ENCODE results near the gene RELL1.

The RELL1 gene, protein sequence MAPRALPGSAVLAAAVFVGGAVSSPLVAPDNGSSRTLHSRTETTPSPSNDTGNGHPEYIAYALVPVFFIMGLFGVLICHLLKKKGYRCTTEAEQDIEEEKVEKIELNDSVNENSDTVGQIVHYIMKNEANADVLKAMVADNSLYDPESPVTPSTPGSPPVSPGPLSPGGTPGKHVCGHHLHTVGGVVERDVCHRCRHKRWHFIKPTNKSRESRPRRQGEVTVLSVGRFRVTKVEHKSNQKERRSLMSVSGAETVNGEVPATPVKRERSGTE

DNA sequence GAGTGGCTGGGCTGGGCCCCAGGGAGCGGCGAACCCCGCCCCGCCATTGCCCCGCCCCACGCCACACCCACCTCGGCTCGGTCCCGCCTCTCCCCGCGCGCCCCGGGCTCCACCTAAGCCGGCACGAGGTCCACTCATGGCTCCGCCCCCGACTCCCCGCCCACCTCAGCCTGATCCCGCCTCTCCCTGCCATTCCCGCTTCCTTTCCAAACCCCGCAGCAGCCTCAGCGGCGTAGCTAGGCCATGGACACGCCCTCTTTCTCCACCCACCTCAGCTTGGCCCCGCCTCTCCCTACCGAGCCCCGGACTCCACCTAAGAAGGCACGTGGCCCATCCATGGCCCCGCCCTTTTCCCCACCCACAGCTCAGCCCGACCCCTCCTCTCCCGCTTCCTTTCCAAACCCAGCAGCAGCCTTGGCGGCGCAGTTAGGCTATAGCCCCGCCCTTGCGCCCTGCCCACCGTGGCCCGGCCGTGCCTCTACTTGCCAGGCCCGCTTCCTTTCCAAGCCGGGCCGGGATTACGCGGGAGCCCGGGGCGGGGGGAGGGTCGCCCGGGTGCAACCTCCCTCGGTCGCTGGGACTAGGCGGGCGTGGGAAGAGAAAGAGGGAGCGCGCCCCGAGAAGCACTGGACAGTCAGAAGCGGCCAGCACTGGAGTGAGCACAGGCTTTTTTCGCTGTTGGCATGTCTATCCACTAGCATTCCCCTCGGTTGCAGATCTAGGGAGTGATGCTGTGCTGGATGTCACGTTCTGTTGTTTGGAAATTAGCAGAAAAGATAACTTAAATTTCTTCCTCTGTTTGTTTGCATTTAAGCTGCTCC is at the start of gene RELL1:
Gene RELL1, minus strand, starts transcription at position 4 of the 821 bp plus-strand sequence. CDS start 89 bp downstream, outside the sequence.
- peak; percentile 100 for DNase-seq

DNA sequence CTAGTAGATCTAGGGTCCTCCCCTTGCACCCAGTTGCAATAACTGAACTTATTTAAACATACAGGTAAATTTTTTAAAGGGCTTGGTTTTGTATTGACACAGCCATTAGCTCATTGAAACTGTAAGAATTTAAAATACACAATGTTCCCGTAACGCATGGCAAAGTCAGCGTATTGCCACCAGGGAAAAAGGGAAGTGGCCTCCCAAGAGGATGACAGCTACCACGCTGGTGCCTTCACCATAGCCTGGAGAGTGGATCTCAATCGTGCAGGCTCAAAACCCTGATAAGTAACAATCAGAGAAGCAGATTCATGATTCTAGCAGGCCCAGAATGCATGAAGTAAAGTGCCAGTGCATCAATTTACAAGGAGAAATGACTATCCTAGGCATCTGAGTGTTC is 49.4 kb upstream of the RELL1 start:
- DNase-seq, result no peak

DNA sequence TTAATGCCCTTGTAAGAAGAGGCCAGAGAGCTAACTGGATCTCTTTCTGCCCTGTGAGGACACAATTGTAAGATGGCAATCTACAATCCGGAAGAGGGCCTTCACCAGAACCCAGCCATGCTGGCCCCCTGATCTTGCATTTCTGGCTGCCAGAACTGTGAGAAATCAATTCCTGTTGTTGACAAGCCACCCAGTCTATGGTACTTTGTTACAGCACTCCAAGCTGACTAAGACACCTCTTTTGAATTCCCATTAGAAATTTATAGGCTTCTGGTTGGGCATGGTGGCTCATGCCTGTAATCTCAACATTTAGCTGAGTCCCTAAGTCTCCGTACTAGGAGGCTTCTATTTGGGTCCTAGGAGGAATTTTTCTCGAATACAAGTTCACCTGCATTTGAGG is 48.8 kb upstream of the RELL1 start:
- DNase-seq, result no peak

DNA sequence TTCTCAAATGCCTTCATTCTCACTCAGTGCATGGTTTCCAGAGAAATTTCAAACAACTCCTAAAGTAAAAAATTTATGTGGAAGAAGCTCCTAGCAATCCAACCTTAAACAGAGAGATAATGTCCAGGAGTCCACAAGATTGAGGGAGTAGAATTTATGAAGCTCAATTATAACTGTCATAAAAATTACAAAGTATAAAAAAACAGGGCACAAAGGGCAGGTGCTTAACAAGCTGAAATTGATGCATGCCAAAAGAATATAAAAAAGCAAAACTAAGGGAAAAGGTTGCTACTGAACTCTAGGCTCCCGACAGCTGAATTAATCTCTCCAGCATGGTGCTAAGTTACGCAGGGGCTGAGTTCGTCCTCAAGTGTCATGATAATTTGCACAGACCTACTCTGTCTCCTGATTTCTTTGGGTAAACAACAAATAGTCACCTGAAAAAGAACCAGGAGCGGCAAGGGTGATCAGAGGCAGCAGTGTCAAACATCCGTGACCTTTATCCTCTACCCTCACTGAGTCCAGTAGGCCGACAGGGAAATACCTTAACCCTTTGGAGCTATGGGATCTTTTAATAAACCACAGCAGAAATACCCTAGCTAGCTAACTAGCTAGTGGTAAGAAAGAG is 47.2 kb upstream of the RELL1 start:
- DNase-seq, result no peak

DNA sequence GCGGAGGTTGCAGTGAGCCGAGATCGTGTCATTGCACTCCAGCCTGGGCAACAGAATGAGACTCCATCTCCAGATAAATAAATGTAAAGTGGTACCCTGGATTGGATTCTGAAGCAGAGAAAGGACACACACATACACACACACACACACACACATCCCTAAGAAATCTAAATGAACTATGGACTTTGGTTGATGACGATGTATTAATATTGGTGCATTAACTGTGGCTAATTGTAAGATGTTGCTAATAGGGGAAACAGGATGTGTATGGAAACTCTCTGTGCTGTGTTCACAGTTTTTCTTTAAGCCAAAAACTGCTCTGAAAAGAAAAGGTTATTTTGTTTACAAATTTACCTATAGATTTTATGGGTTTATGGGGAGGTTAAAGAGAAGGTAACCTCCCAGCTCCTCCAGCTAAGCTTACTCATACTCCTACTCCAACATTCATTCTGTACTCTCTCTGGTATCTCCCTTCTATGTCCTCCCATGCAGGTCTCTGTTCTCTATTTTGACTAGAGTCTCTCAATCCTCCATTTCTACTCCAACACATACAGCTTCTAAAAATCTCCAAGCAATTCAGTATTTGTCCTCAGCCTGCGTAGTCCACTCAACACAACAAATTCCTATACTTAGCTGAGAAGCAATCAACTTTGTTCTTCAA is 46.5 kb upstream of the RELL1 start:
- no peak for DNase-seq

DNA sequence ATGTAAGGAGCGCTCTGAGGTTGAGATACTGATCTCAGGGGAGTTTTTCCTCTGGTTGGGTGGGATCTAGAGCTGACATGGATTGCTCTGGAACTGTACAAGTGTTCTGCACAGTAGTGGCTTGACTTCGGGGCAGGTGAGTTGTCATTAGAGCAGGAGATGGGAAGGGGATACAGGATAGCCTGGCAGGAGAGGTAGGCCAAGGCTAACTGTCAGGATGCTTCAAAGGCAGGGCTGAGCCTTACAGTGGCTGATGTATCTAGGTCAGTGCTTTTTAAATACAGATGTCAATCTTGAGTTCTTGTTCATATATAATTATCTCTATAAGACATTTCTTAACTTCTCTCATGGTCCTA is 43.5 kb upstream of the RELL1 start:
- no peak for DNase-seq

DNA sequence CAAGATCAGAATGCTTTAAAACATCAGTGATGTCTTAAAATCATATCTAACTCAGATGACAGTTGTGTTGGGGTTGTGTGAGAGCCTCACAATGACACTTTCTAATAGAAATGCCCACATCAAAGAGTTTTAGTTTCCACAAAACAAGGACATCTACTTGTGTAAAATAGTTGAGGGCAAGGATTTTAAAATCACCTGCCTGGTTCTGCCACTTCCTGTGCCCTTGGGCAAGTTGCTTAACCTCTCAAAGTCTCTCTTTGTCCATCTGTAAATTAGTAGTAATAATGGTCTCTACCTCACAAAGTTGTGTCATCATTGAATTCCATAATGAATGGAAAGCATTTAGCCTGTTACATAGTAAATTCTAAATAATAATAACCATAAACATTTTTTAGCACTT is 41.9 kb upstream of the RELL1 start:
- no peak for DNase-seq

DNA sequence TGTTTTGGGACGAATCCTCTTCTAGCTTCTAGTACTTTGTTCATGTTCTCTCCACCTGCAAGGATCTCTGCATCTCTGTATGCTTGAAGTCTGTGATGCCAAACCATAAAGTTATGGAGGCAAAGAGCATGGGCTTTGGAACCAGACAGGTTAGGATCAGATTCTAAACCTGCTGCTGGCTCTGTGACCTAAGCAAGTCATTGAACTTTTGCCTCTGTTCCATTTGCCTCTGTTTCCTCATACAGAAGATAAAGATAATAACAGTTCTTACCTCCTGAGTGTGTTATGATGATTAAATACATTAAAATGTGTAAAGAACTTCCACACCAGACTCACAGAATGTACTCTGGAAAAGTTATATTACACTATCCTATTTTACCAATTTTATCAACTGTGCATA is 41.5 kb upstream of the RELL1 start:
- DNase-seq, result no peak

DNA sequence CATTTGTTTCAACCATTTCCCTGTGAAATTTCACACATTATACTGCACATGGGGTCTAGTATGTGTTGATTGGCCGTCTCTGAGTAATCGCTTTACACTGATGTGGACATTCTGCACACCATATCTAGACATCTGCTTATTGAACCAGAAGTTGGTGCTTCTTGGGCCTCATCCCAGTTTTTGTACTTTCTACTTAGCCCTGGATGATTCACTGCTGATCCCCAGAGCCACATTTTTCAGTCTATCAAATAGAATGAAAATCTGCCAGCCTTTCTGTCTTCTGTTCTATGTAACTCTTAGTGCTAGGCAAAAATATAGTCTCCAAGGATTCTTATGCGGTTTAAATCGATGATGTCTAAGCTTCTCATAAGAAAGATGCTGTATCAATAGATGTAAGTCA is 40.5 kb upstream of the RELL1 start:
- DNase-seq, result no peak

DNA sequence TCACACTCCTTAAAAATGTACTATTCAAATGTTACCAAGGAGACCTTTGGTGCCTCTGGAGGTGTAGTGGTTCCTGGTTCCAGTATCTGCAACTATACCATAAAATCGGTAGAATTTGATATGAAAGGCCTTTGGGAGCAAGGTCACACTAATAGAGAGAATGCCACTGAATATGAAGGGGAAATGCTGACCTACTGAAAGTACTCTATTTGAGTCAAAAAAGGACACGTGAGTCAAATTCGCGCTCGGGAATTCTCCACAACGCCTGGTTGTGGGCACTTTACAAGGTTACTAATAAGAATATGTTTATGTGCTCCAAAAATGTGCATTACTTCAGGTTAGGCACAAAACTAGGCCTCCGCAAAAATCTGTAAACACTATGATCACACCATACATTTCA is 39.5 kb upstream of the RELL1 start:
- no peak for DNase-seq

DNA sequence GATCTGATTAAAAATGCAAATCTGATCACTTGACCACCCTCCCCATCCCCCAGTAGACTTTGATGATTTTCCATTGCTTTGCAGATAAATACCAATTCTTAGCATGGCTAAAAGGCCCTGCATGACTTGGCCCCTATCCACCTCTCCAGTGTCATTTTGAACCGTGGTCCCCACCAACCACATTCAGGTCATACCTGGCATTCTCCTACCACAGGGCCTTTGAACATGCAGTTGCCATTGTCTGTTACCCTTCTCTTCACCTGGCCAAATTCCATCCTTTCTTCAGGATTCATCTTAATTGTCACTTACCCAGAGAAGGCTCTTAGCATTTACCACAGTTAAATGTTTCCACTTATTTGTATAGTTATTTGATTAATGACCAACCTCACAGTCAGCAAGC is 36.9 kb upstream of the RELL1 start:
- no peak for DNase-seq

DNA sequence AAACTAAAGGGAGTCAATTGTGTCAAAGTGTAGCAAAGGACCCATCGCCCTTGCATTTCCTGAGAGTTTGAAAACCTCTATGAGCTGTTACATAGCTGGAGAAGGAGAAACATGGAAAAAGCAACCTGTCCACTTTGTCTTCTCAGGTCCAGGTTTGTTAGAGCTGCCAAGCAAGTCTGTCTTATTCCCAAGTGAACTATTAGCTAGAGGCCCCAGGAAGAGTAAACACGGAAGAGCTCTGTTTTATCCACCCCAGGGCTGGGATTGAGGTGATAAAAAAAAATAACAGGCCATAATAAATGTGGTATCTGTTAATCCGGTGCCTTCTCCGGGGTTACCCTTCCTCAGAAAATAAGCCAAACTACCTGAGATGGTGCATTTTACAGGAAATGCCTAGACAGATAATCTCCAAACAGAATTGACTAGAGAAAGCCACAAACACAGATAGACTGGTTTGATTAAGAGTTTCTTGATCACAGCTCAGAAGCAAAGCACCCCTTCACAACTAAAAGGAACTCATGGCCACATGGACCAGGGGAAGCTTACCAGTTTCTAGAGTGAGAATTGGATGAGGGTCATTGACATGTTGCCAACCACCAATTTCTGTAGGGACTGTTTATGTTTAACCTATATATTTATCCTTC is 35.9 kb upstream of the RELL1 start:
- no peak for DNase-seq

DNA sequence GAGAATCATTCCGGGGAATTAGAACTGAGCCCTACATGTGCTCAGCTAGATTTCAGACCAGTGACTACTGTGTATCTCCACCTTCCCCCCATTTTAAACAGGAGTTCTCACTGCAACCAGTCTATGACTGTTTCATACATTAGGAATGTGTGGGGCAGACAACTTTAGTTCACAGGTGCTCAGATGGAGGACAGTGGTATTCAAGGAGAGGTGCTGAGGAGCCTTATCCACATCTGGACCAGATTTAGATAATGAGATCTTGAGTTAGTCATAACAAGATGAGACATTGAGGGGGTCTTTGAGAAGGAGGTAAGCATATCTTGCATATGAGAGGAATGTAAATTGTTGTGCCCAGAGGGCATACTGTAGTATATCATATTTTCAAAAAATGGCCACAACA is 32.8 kb upstream of the RELL1 start:
- no peak for DNase-seq

DNA sequence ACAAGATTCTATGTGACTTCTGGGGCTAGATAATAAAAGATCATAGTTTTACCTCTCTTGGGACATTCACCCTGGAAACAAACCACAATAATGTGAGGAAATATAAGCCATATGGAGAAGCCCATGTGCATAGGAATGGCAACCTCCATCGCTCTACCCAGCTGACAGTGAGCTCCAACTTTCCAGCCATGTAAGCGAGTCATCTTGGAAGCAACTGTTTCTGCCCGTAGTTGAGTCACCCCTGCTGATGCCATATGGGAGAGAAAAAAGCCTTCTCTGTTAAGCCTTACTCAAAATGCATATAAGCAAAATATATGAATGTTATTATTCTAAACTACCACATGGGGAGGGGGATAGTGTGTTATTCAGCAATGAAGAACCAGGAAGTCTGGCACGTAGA is 31.4 kb upstream of the RELL1 start:
- no peak for DNase-seq

DNA sequence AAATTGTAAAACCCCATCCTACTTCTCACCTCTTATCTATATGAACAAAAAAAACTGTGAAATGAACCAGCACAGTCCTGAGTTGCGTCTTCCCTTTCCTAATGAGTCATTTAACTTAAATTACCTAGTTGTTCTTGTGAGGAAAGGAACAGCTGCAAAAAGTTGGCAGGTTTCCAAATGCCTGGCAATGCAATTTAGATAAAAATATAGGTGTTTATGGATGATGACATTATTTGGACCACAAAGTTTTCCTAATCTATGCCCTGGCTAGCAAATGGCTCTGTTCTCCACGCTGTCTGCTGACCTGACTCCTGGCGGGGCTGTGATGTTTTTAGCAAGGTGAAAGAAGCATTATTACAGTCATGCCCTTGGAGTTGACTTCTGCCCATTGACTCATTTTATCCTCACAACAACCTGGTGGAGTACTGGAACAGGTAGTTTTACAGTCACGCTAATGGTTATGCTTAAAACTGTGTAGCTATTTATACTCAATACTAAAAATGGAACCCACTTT is 29.8 kb upstream of the RELL1 start:
- DNase-seq, result no peak

DNA sequence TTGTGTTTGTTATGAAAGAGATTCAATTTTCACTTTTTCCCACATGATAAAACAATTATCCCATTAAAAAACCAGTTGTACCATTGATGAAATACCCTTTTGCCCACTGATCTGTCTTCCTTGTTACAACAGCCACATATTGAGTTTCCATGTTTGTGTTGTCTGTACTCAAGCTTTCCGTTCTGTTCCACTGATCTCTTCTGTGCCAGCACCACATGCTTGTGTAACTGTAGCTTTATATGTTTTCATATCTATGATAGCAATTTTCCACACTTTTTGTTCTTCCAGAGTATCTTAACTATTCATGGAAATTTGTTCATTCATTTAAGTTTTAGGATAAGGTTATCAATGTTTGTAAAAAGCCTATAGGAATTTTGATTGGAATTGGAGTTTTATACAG is 24.3 kb upstream of the RELL1 start:
- DNase-seq, result no peak

DNA sequence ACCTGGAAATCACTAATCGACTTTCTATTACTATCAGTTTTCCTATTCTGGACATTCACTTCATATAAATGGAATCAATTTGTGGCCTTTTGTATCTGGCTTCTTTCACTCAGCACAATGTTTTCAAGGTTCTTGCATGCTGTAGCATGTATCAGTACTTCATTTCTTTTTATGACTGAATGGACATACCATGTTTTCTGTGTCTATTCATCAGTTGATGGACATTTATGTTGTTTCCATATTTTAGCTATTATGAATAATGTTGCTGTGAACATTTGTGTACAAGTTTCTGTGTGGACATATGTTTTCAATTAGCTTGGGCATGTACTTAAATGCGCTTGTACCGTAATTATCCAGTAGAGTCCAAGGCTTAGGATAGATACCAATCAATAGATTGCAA is 19.9 kb upstream of the RELL1 start:
- DNase-seq, result no peak

DNA sequence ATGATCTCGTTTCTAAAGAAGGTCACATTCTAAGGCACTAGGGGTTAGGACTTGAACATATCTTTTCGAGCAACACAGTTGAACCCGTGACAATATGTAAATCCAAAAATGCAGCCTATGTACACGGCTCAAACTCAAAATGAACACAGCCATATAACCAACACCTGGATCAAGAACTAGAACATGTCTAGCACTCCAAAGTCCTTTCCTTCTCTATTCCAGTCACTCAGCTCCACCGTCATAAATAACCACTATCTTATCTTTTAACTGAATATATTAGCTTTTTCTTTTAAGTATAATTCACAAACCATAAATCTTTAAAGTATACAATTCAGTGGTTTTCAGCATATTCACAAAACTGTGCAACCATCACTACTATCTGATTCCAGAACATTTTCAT is 19.4 kb upstream of the RELL1 start:
- no peak for DNase-seq

DNA sequence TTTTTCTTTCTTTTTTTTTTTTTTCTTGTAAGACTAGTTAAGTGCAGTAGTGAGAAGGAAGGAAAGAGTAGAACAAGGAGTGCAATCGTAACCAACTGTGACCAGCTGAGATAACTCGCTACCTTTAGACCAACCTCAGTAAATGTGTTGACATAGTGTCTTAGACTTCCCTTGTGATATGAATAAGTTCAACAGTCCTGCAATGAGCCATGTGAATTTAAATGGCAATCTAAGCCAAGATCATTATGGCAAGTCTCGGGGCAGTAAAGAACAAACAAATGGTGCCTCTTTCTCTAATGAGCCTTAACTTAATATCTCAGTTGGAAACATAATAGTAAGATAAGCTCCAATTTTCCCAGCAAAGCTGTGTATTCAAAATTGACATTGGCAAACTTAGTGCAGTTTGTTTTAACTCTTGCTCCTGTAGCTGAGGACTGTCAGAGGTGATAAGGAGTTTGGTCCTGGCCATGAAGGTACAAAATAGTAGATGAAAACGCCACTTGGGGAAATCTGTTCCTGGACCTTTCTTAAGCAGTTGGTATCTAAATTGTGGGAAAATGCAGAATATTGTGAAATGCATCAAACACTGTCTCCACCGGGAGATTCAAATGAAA is 13.8 kb upstream of the RELL1 start:
- no peak for DNase-seq

DNA sequence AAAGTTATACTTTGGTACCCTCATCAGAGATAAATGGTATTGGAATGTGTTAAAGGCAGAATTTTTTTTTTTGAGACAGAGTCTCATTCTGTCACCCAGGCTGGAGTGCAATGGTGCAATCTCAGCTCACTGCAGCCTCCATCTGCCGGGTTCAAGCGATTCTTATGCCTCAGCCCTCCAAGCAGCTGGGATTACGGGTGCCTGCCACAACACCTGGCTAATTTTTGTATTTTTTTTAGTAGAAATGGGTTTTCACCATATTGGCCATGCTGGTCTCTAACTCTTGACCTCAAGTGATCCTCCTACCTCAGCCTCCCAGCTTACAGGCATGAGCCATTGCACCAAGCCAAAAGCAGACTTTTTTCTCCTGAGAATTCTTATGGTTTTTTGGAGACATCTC is 11.4 kb upstream of the RELL1 start:
- no peak for DNase-seq

DNA sequence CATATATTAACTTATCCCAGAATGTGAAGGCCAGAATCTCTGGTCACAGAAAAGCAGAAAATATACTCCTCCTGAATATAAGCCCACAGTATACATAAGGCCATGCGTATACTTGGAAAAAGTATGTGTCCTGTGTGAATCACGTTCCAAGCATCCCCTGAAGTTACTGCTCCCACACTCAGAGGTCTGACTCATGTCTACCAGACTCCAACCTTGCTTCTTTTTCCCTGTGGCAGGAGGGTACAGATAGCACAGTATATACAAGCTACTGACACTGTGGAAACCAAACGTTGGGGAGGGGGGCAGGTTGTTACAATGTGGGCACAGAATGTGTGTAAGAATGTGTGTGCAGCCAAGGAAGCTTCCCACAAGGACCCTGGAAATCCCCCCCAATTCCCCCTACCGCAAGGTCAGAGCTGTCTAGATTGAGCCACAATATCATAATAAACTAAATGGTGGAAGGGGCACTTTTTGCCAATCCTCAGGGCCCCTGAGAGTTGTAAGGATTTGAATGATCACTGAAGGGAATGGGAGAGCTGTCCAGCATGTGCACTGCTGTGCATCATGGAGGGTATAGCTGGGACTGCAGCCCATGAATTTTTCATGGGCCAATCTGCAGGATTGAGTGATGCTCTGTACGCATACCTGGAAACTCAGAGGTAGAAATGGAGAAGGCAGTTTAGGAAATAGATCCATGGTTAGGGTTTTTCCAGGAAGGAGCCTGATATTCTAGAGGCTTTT is 7.4 kb upstream of the RELL1 start:
- DNase-seq, result no peak

DNA sequence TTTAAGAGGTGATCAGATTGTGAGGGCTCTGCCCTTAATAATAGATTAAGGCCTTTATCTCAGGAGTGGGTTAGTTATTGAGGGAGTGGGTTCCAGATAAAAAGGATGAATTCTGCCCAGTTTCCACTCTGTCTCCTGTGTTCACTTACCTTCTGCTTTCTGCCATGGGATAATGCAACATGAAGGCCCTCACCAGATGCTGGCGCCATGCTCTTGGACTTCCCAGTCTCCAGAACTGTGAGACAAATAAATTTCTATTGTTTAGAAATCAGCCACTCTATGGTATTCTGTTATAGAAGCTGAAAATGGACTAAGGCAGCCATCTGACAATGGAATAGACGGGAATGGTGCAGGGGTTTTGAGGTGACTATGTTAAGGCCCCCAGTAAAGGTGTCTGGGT is 6.9 kb upstream of the RELL1 start:
- DNase-seq, result no peak

Data from activated CD8-positive, alpha-beta memory T cell treated with anti-CD3 and anti-CD28 coated beads for 24 hours (primary cell).